ENCODE results near the gene PGM2L1.

The PGM2L1 gene

GRCh38 chr11:74318241-74318932 is 79.8 kb downstream of the PGM2L1 start:
- peaks cover 4% of the 10 kb centered on the region for H3K36me3 Mint-ChIP-seq
- no peak for DNase-seq (ENCODE audit: low spot score in 2 of 2)
- H3K27ac Mint-ChIP-seq = no peak overlapping the region
- H3K4me3 Mint-ChIP-seq = no peak overlapping the region
- ATAC-seq (ENCODE audit: low read depth) = no peak
- H3K9me3 Mint-ChIP-seq = peaks cover 17% of the 10 kb centered on the region
- H3K27me3 Mint-ChIP-seq = peaks cover 12% of the 10 kb centered on the region
- H3K4me1 Mint-ChIP-seq = peaks cover 4% of the 10 kb centered on the region

- no peak for ATAC-seq (ENCODE audit: low read depth)
- no peak overlapping the region for H3K27ac Mint-ChIP-seq
- no peak overlapping the region for H3K4me3 Mint-ChIP-seq
- H3K36me3 Mint-ChIP-seq = peaks cover 4% of the 10 kb centered on the region
- H3K27me3 Mint-ChIP-seq = peaks cover 17% of the 10 kb centered on the region
- DNase-seq (ENCODE audit: low spot score in 2 of 2) = no peak
- H3K4me1 Mint-ChIP-seq = peaks cover 3% of the 10 kb centered on the region
- H3K9me3 Mint-ChIP-seq = peaks cover 17% of the 10 kb centered on the region
These were observed 81.3 kb downstream of the PGM2L1 start for GRCh38 chr11:74316772-74317505.

- Mint-ChIP-seq H3K27me3 (peaks cover 27% of the 10 kb centered on the region), H3K4me3 (no peak overlapping the region), H3K9me3 (peaks cover 13% of the 10 kb centered on the region), H3K4me1 (peaks cover 8% of the 10 kb centered on the region), H3K36me3 (no peaks in the 10 kb centered on the region), H3K27ac (no peak overlapping the region)
- DNase-seq (ENCODE audit: low spot score in 2 of 2) = no peak
- no peak for ATAC-seq (ENCODE audit: low read depth)
These were observed 85.9 kb downstream of the PGM2L1 start for GRCh38 chr11:74312326-74312725.

- Mint-ChIP-seq H3K27ac (no peak within 1 kb of the TSS), H3K27me3 (peaks cover 28% of the 10 kb centered on the region), H3K4me3 (peak within 1 kb of the TSS; percentile 73), H3K4me1 (peaks cover 8% of the 10 kb centered on the region), H3K9me3 (peaks cover 7% of the 10 kb centered on the region), H3K36me3 (no peaks in the 10 kb centered on the region)
- DNase-seq (ENCODE audit: low spot score in 2 of 2) = peak; percentile 4 to 31
- peak; percentile 91 for ATAC-seq (ENCODE audit: low read depth)
These were observed 86.8 kb downstream of the PGM2L1 start, which contains the start of gene P4HA3 for GRCh38 chr11:74311352-74311926. Gene P4HA3 (minus strand): TSS chr11:74311640. CDS start chr11:74311611, 29 bp downstream.

- Mint-ChIP-seq H3K36me3 (no peaks in the 10 kb centered on the region), H3K4me1 (peaks cover 8% of the 10 kb centered on the region), H3K27ac (no peak overlapping the region), H3K9me3 (peaks cover 7% of the 10 kb centered on the region), H3K4me3 (no peak overlapping the region), H3K27me3 (peaks cover 30% of the 10 kb centered on the region)
- DNase-seq (ENCODE audit: low spot score in 2 of 2) (no peak), ATAC-seq (ENCODE audit: low read depth) (no peak)
These were observed 87.4 kb downstream of the PGM2L1 start for GRCh38 chr11:74310857-74311256.

GRCh38 chr11:74307434-74307833 is 90.8 kb downstream of the PGM2L1 start:
- Mint-ChIP-seq H3K27me3 (peaks cover 34% of the 10 kb centered on the region), H3K9me3 (peaks cover 3% of the 10 kb centered on the region), H3K4me3 (no peak overlapping the region), H3K27ac (no peak overlapping the region), H3K36me3 (no peaks in the 10 kb centered on the region), H3K4me1 (peaks cover 8% of the 10 kb centered on the region)
- DNase-seq (ENCODE audit: low spot score in 2 of 2) = no peak
- no peak for ATAC-seq (ENCODE audit: low read depth)

- Mint-ChIP-seq H3K27ac (no peak overlapping the region), H3K4me1 (peaks cover 5% of the 10 kb centered on the region), H3K9me3 (no peaks in the 10 kb centered on the region), H3K36me3 (no peaks in the 10 kb centered on the region), H3K27me3 (peaks cover 30% of the 10 kb centered on the region), H3K4me3 (no peak overlapping the region)
- no peak for DNase-seq (ENCODE audit: low spot score in 2 of 2)
- ATAC-seq (ENCODE audit: low read depth) = no peak
These were observed 91.6 kb downstream of the PGM2L1 start for GRCh38 chr11:74306435-74307175.

GRCh38 chr11:74299015-74299414 is 99.2 kb downstream of the PGM2L1 start:
- Mint-ChIP-seq H3K27ac (no peak overlapping the region), H3K9me3 (peaks cover 1% of the 10 kb centered on the region), H3K27me3 (peaks cover 16% of the 10 kb centered on the region), H3K4me1 (peaks cover 2% of the 10 kb centered on the region), H3K4me3 (no peak overlapping the region), H3K36me3 (no peaks in the 10 kb centered on the region)
- no peak for DNase-seq (ENCODE audit: low spot score in 2 of 2)
- no peak for ATAC-seq (ENCODE audit: low read depth)

- Mint-ChIP-seq H3K4me3 (no peak overlapping the region), H3K9me3 (peaks cover 1% of the 10 kb centered on the region), H3K36me3 (no peaks in the 10 kb centered on the region), H3K4me1 (peaks cover 2% of the 10 kb centered on the region), H3K27me3 (peaks cover 22% of the 10 kb centered on the region), H3K27ac (no peak overlapping the region)
- no peak for DNase-seq (ENCODE audit: low spot score in 2 of 2)
- ATAC-seq (ENCODE audit: low read depth) = no peak
These were observed 100.7 kb downstream of the PGM2L1 start for GRCh38 chr11:74297484-74297883.

GRCh38 chr11:74288911-74289310 is 109.3 kb downstream of the PGM2L1 start:
- H3K27ac Mint-ChIP-seq = no peak overlapping the region
- DNase-seq (ENCODE audit: low spot score in 2 of 2) (no peak), ATAC-seq (ENCODE audit: low read depth) (no peak)
- no peaks in the 10 kb centered on the region for H3K4me1 Mint-ChIP-seq
- H3K36me3 Mint-ChIP-seq = no peaks in the 10 kb centered on the region
- peaks cover 2% of the 10 kb centered on the region for H3K9me3 Mint-ChIP-seq
- peaks cover 8% of the 10 kb centered on the region for H3K27me3 Mint-ChIP-seq
- no peak overlapping the region for H3K4me3 Mint-ChIP-seq

GRCh38 chr11:74288161-74288560 is 110.1 kb downstream of the PGM2L1 start:
- ATAC-seq (ENCODE audit: low read depth) (no peak), DNase-seq (ENCODE audit: low spot score in 2 of 2) (no peak)
- no peaks in the 10 kb centered on the region for H3K36me3 Mint-ChIP-seq
- H3K4me1 Mint-ChIP-seq = no peaks in the 10 kb centered on the region
- H3K27me3 Mint-ChIP-seq = peaks cover 5% of the 10 kb centered on the region
- no peak overlapping the region for H3K27ac Mint-ChIP-seq
- no peak overlapping the region for H3K4me3 Mint-ChIP-seq
- H3K9me3 Mint-ChIP-seq = peaks cover 2% of the 10 kb centered on the region

GRCh38 chr11:74284466-74284865 is 113.8 kb downstream of the PGM2L1 start:
- Mint-ChIP-seq H3K4me1 (no peaks in the 10 kb centered on the region), H3K4me3 (no peak overlapping the region), H3K27me3 (no peaks in the 10 kb centered on the region), H3K36me3 (no peaks in the 10 kb centered on the region), H3K27ac (no peak overlapping the region), H3K9me3 (no peaks in the 10 kb centered on the region)
- DNase-seq (ENCODE audit: low spot score in 2 of 2) (no peak), ATAC-seq (ENCODE audit: low read depth) (no peak)

- Mint-ChIP-seq H3K4me1 (no peaks in the 10 kb centered on the region), H3K36me3 (no peaks in the 10 kb centered on the region), H3K27me3 (no peaks in the 10 kb centered on the region), H3K9me3 (no peaks in the 10 kb centered on the region), H3K4me3 (no peak overlapping the region), H3K27ac (no peak overlapping the region)
- no peak for DNase-seq (ENCODE audit: low spot score in 2 of 2)
- no peak for ATAC-seq (ENCODE audit: low read depth)
These were observed 114.6 kb downstream of the PGM2L1 start for GRCh38 chr11:74283580-74284180.
